Adrenal gland (tissue), 12 donors: ENCODE data around the gene WASL. TPM values are rescaled to one million over a fixed set of nuclear protein-coding genes. Genes with fewer than 3 reads are reported as not detected.
A peak's percentile ranks its signal among the peaks of the same experiment; 100 is the strongest.

Experiments used
- DNase-seq, 7 donors: peaks; one replicate each; pipeline ENCODE4 v3.0.0-alpha.2; 2019 to 2020
- H3K27ac ChIP-seq, 5 donors: fragments of 200-600 bp; sonication (generic) in 4 of 5; 1 replicate in 3 of 5; 2 replicates in 2 of 5; pipeline versions ENCODE4 v1.5.1 to v1.8.0; 2016 to 2020; ENCODE audit warnings: mild to moderate bottlenecking in 1 of 5
- H3K27me3 ChIP-seq: fragments of 200-600 bp; 2 replicates; pipeline ENCODE4 v1.8.0; 2021
- H3K36me3 ChIP-seq, 2 donors: fragments of 200-600 bp; replicated peaks in 1 of 2; 1 replicate in 1 of 2; 2 replicates in 1 of 2; pipeline versions ENCODE4 v1.5.1 to v1.8.0; 2018 to 2022
- H3K4me1 ChIP-seq, 2 donors: fragments of 200-600 bp; replicated peaks in 1 of 2; 1 replicate in 1 of 2; 2 replicates in 1 of 2; pipeline versions ENCODE4 v1.5.1 to v1.8.0; 2018 to 2021
- H3K4me3 ChIP-seq, 4 donors: fragments of 200-600 bp; sonication (generic) in 3 of 4; one replicate each; pipeline ENCODE4 v1.5.1; 2016 to 2018
- H3K9me3 ChIP-seq, 3 donors: fragments of 200-600 bp; sonication (generic) in 1 of 3; replicated peaks in 1 of 3; 1 replicate in 2 of 3; 2 replicates in 1 of 3; pipeline versions ENCODE4 v1.5.1 to v1.8.0; 2016 to 2021
- POLR2A ChIP-seq, 2 donors: fragments of 450-650 bp; IDR thresholded peaks; one replicate each; pipeline ENCODE4 v1.6.1; 2017; ENCODE audit warnings: antibody characterized with exemption in 2 of 2, mild to moderate bottlenecking in 2 of 2, moderate library complexity in 1 of 2
- WGBS, 4 donors: extraction: QIAGEN DNeasy Blood & Tissue Kit in 2 of 4; methylation state at CpG; one replicate each; pipeline versions ENCODE4 v1.1.5 to v1.1.7; 2013 to 2017; 5-methylcytosine and 5-hydroxymethylcytosine counted together
- intact Hi-C, 2 donors: fragments of 100-400 bp; cut with DNase I; formaldehyde crosslinking; loops; one replicate each; pipeline versions ENCODE4 v1.14.1 to v1.15.0; 2022 to 2023
- polyA plus RNA-seq, 3 donors: library from polyadenylated mRNA; stranded (reverse); fragments of 200-250 nt in 2 of 3; fragments of 350-450 nt in 1 of 3; fragmentation: Illumina TruSeq in 1 of 3; extraction: RNeasy Lipid Tissue Mini Kit (QIAGEN cat#74804) in 1 of 3; gene quantifications; one replicate each; pipeline ENCODE4 v1.2.3, GENCODE V29; 2013 to 2014
- total RNA-seq, 9 donors: library from RNA; depleted of rRNA in 4 of 9; stranded (reverse); fragments of >200 nt in 4 of 9; fragments of 120-200 nt in 1 of 9; fragmentation: NEBNext Ultra II Directional in 1 of 9; extraction: Animal tissue kit (Norgen Biotek cat#: 25700) in 1 of 9; gene quantifications; one replicate each; pipeline versions ENCODE4 v1.1.0 to v1.2.4, GENCODE V29; 2013 to 2023
- TF ChIP-seq, protein P1 (sequence below), 6 experiments: fragments of 450-650 bp in 4 of 6; fragments of 200-600 bp in 2 of 6; sonication (generic) in 1 of 6; IDR thresholded peaks; 1 replicate in 5 of 6; 2 replicates in 1 of 6; pipeline versions ENCODE4 v1.5.1 to v1.8.0; 2016 to 2021; ENCODE audit warnings: antibody characterized with exemption in 6 of 6, mild to moderate bottlenecking in 2 of 6, moderate library complexity in 1 of 6
- donor health status: healthy with polysubstance abuse.
- donor health status: Bipolar disorder and iron deficiency.
- donor health status: DM: yes; HTN: yes; CAD: no.
- donor health status: DM: no; HTN: no; CAD: no.
- donor health status: DM: no; HTN: no; CAD: no.
- donor health status: DM: yes; HTN: yes; CAD: no.

WASL gene
- total and polyA plus RNA-seq, 12 donors = 12.2 to 52.1 (median 33.1) TPM

DNA sequence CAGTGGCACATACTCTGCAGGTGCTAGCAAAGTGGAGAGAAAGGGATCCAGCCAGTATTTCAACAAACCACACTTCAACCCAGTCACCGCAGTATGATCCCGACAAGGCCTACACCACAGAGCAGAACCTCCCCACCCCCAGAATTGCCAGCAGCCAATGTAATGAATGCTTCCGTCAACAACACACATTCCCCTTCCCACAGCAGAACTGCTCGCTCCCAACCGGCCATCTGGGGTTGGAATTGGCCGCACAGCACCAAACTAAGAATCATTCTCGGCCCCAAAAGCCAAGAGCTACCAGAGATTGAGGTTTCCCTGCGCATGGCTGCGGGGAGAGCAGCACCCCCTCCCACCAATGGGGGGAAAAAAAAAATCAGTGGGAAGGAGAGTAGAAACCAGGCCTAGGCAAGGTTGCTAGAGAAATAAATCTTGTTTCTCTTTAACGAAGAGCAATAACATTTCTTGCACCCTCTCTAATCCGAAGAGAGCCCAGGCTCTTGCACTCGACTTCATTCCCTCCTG is 1.1 kb downstream of the WASL start:
- no peaks in the 10 kb centered on the region for H3K27me3 ChIP-seq
- peaks cover 24 to 69% of the 10 kb centered on the region in 2 donors for H3K4me1 ChIP-seq
- no peaks in the 10 kb centered on the region for H3K36me3 ChIP-seq
- peak overlapping the region; percentile 88 to 99 (median 98) for H3K27ac ChIP-seq
- H3K4me3 ChIP-seq = peak overlapping the region; percentile 19 to 95 (median 78)
- H3K9me3 ChIP-seq = no peaks in the 10 kb centered on the region
- peak; percentile 56 to 76 (median 72) for DNase-seq
- peak in 1 of 2 donors; percentile 74 for TF ChIP-seq POLR2A (IDR thresholded peaks at IDR 0.05)
- TF ChIP-seq, protein P1, sequence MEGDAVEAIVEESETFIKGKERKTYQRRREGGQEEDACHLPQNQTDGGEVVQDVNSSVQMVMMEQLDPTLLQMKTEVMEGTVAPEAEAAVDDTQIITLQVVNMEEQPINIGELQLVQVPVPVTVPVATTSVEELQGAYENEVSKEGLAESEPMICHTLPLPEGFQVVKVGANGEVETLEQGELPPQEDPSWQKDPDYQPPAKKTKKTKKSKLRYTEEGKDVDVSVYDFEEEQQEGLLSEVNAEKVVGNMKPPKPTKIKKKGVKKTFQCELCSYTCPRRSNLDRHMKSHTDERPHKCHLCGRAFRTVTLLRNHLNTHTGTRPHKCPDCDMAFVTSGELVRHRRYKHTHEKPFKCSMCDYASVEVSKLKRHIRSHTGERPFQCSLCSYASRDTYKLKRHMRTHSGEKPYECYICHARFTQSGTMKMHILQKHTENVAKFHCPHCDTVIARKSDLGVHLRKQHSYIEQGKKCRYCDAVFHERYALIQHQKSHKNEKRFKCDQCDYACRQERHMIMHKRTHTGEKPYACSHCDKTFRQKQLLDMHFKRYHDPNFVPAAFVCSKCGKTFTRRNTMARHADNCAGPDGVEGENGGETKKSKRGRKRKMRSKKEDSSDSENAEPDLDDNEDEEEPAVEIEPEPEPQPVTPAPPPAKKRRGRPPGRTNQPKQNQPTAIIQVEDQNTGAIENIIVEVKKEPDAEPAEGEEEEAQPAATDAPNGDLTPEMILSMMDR (IDR thresholded peaks at IDR 0.05) = no peak
- WGBS, 4 donors = 0 to 1% (median 0%) methylated on average over 12 of the region's 12 CpGs
- intact Hi-C loops = no loop called here

GRCh38 chr7:123746931-123747488 is 1.8 kb downstream of the WASL start:
- H3K4me1 ChIP-seq = peaks cover 24 to 72% of the 10 kb centered on the region in 2 donors
- DNase-seq = no peak
- no peaks in the 10 kb centered on the region for H3K9me3 ChIP-seq
- H3K27ac ChIP-seq = peak overlapping the region in 3 of 5 donors; percentile 98 to 99 (median 99)
- H3K27me3 ChIP-seq = no peaks in the 10 kb centered on the region
- 8 to 17% (median 9%) methylated on average over 4 of the region's 4 CpGs for WGBS, 4 donors
- peak overlapping the region in 2 of 4 donors; percentile 75 to 95 for H3K4me3 ChIP-seq
- TF ChIP-seq, protein P1 (IDR thresholded peaks at IDR 0.05) = no peak
- TF ChIP-seq POLR2A (IDR thresholded peaks at IDR 0.05) = no peak
- no peaks in the 10 kb centered on the region for H3K36me3 ChIP-seq
- intact Hi-C loops = no loop called here

DNA sequence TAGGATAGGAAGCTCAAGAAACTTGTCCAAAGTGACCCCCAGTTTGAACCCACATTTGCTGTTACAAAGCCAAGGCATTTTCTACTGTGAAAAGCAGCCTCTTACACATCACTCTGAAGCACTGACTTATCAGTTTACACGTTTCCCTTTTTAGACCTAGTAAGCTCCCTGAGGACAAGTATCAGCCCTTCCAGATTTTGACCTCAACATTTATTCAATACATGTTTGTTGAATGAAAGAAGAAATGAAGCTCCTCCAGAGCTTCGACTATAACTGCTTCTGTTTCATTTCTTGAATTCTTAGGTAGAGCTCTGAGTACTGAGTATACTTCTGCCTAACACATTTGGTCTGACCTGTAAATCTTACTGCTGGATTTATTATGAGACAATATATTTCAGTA is 2.7 kb downstream of the WASL start:
- Histone ChIP-seq H3K27me3 (no peaks in the 10 kb centered on the region), H3K27ac (no peak overlapping the region), H3K4me3 (peak overlapping the region in 1 of 4 donors; percentile 75), H3K4me1 (peaks cover 24 to 70% of the 10 kb centered on the region in 2 donors), H3K36me3 (no peaks in the 10 kb centered on the region), H3K9me3 (no peaks in the 10 kb centered on the region)
- DNase-seq = no peak
- intact Hi-C loops = no loop called here
- TF ChIP-seq POLR2A (IDR thresholded peaks at IDR 0.05) = no peak
- TF ChIP-seq, protein P1 (IDR thresholded peaks at IDR 0.05) = no peak
- 17 to 21% (median 17%) methylated on average over 2 of the region's 2 CpGs for WGBS, 4 donors

- Histone ChIP-seq H3K27ac (no peak overlapping the region), H3K4me1 (peaks cover 24 to 64% of the 10 kb centered on the region in 2 donors), H3K27me3 (no peaks in the 10 kb centered on the region), H3K4me3 (no peak overlapping the region), H3K9me3 (no peaks in the 10 kb centered on the region), H3K36me3 (no peaks in the 10 kb centered on the region)
- no peak for DNase-seq
- no peak for TF ChIP-seq POLR2A (IDR thresholded peaks at IDR 0.05)
- TF ChIP-seq, protein P1 (IDR thresholded peaks at IDR 0.05) = no peak
- 50 to 62% (median 57%) methylated on average over 2 of the region's 2 CpGs for WGBS, 4 donors
- intact Hi-C loops = no loop called here
These were observed 3.4 kb downstream of the WASL start for GRCh38 chr7:123745437-123745836.
